OCI-LY1 (cell line): ENCODE data around the gene GAPDHS.

Experiments
- H2AFZ ChIP-seq: fragments of 200-600 bp; sonication (generic), shearing (Covaris generic); 2 replicates; pipeline ENCODE4 v1.6.0; 2014; ENCODE audit warnings: antibody characterized with exemption, mild to moderate bottlenecking, low read length
- H3F3A ChIP-seq: fragments of 200-600 bp; sonication (generic), shearing (Covaris generic); 2 replicates; pipeline ENCODE4 v1.6.0; 2014; ENCODE audit warnings: mild to moderate bottlenecking, antibody characterized with exemption, low read length, moderate library complexity; ENCODE audit not compliant: insufficient read depth
- H3K27ac ChIP-seq: fragments of 200-600 bp; sonication (generic); 2 replicates; pipeline ENCODE4 v1.5.1; 2014; ENCODE audit warnings: low read length, mixed run types, mild to moderate bottlenecking, low read depth; ENCODE audit not compliant: poor library complexity, severe bottlenecking
- H3K27me3 ChIP-seq: fragments of 200-600 bp; sonication (generic); 2 replicates; pipeline ENCODE4 v1.6.0; 2014; ENCODE audit warnings: antibody characterized with exemption, mild to moderate bottlenecking, low read length, moderate library complexity; ENCODE audit not compliant: insufficient read depth
- H3K36me3 ChIP-seq: fragments of 200-600 bp; sonication (generic); 2 replicates; pipeline ENCODE4 v1.6.1; 2014; ENCODE audit warnings: mild to moderate bottlenecking, antibody characterized with exemption, low read length, moderate library complexity, mixed read lengths; ENCODE audit not compliant: insufficient read depth
- H3K4me1 ChIP-seq: fragments of 200-600 bp; sonication (generic); 2 replicates; pipeline ENCODE4 v1.5.1; 2014; ENCODE audit warnings: mild to moderate bottlenecking, low read length, moderate library complexity; ENCODE audit not compliant: insufficient read depth, severe bottlenecking
- H3K4me2 ChIP-seq: fragments of 200-600 bp; sonication (generic), shearing (Covaris generic); 2 replicates; pipeline ENCODE4 v1.6.1; 2014; ENCODE audit warnings: low read length
- H3K4me3 ChIP-seq: fragments of 200-600 bp; sonication (generic); 2 replicates; pipeline ENCODE4 v1.5.1; 2014; ENCODE audit warnings: low read length, low read depth, mild to moderate bottlenecking, mixed read lengths; ENCODE audit not compliant: poor library complexity, severe bottlenecking
- H3K79me2 ChIP-seq: fragments of 200-600 bp; shearing (Covaris generic); 2 replicates; pipeline ENCODE4 v1.6.1; 2016; ENCODE audit warnings: mixed run types, low read length, mixed read lengths; ENCODE audit not compliant: insufficient read depth
- H3K9ac ChIP-seq: fragments of 200-600 bp; sonication (generic), shearing (Covaris generic); 2 replicates; pipeline ENCODE4 v1.6.1; 2014; ENCODE audit warnings: mild to moderate bottlenecking, low read length, mixed read lengths
- H3K9me2 ChIP-seq: fragments of 200-600 bp; sonication (generic), shearing (Covaris generic); 2 replicates; pipeline ENCODE4 v1.6.1; 2014; ENCODE audit warnings: low read depth, mild to moderate bottlenecking, low read length, mixed read lengths
- H3K9me3 ChIP-seq: fragments of 200-600 bp; shearing (Covaris generic); 2 replicates; pipeline ENCODE4 v1.6.1; 2014; ENCODE audit warnings: low read length, mixed read lengths
- H4K20me1 ChIP-seq: fragments of 200-600 bp; sonication (generic), shearing (Covaris generic); 2 replicates; pipeline ENCODE4 v1.6.0; 2016; ENCODE audit warnings: mild to moderate bottlenecking, low read length; ENCODE audit not compliant: insufficient read depth
- CTCF ChIP-seq: fragments of 200-600 bp; sonication (generic), shearing (Covaris generic); IDR thresholded peaks from 2 replicates; pipeline ENCODE4 v1.5.1; 2017; ENCODE audit warnings: mild to moderate bottlenecking, antibody characterized with exemption, low read length, moderate library complexity, mixed read lengths
- EZH2 ChIP-seq: fragments of 200-600 bp; sonication (generic), shearing (Covaris generic); IDR thresholded peaks from 2 replicates; pipeline ENCODE4 v1.8.0; 2017; ENCODE audit warnings: borderline replicate concordance, mixed run types, mild to moderate bottlenecking, antibody characterized with exemption, low read length, moderate library complexity, mixed read lengths

Gene GAPDHS

GRCh38 chr19:35487656-35488182, 45.5 kb upstream of the GAPDHS start:
- peaks cover 10% of the 10 kb centered on the region; the same call in 1 of the 2 replicates for H3K27me3 ChIP-seq

GRCh38 chr19:35488677-35489076, 44.6 kb upstream of the GAPDHS start:
- no peak overlapping the region for H3K4me3 ChIP-seq
- H3K27me3 ChIP-seq, result peaks cover 10% of the 10 kb centered on the region; the same call in 1 of the 2 replicates
- TF ChIP-seq EZH2 (no peak), CTCF (no peak)
- no peak overlapping the region for H3K27ac ChIP-seq
- no peaks in the 10 kb centered on the region for H3K9me2 ChIP-seq
- H4K20me1 ChIP-seq, result no peaks in the 10 kb centered on the region
- H2AFZ ChIP-seq, result no peak overlapping the region
- H3K9ac ChIP-seq, result no peak overlapping the region
- H3K79me2 ChIP-seq, result no peaks in the 10 kb centered on the region
- no peak overlapping the region for H3K4me2 ChIP-seq
- peaks cover 8% of the 10 kb centered on the region for H3K4me1 ChIP-seq
- no peaks in the 10 kb centered on the region for H3F3A ChIP-seq
- no peaks in the 10 kb centered on the region for H3K9me3 ChIP-seq
- no peaks in the 10 kb centered on the region for H3K36me3 ChIP-seq

More at GRCh38 chr19:35487656-35488182, 45.5 kb upstream of the GAPDHS start:
- H3K79me2 ChIP-seq, result no peaks in the 10 kb centered on the region
- H3F3A ChIP-seq, result no peaks in the 10 kb centered on the region
- no peak overlapping the region for H3K4me2 ChIP-seq
- H3K9me2 ChIP-seq, result no peaks in the 10 kb centered on the region
- H2AFZ ChIP-seq, result no peak overlapping the region
- no peak overlapping the region for H3K4me3 ChIP-seq
- peaks cover 8% of the 10 kb centered on the region for H3K4me1 ChIP-seq
- H3K36me3 ChIP-seq, result no peaks in the 10 kb centered on the region
- no peaks in the 10 kb centered on the region for H3K9me3 ChIP-seq
- no peak overlapping the region for H3K9ac ChIP-seq
- H4K20me1 ChIP-seq, result no peaks in the 10 kb centered on the region
- TF ChIP-seq CTCF (no peak), EZH2 (no peak)
- H3K27ac ChIP-seq, result no peak overlapping the region

GRCh38 chr19:35490364-35490763, 42.9 kb upstream of the GAPDHS start, which contains the start of gene KRTDAP:
TSS of gene KRTDAP (minus strand) at chr19:35490464. CDS start at chr19:35490442, 22 bp downstream.
- Histone ChIP-seq H3K36me3 (no peaks in the 10 kb centered on the region), H3K4me1 (no peaks in the 10 kb centered on the region), H3K4me3 (no peak within 1 kb of the TSS), H3F3A (no peaks in the 10 kb centered on the region), H3K27ac (no peak within 1 kb of the TSS), H3K9me2 (no peaks in the 10 kb centered on the region), H4K20me1 (no peaks in the 10 kb centered on the region), H2AFZ (no peak within 1 kb of the TSS), H3K79me2 (no peaks in the 10 kb centered on the region), H3K4me2 (no peak within 1 kb of the TSS), H3K27me3 (peaks cover 13% of the 10 kb centered on the region), H3K9ac (no peak within 1 kb of the TSS), H3K9me3 (no peaks in the 10 kb centered on the region)
- TF ChIP-seq EZH2 (no peak), CTCF (no peak)
